ENCODE measurements around the gene GYPC. TPM values are rescaled to one million over a fixed set of nuclear protein-coding genes. Genes with fewer than 3 reads are reported as not detected.

Gene GYPC, protein sequence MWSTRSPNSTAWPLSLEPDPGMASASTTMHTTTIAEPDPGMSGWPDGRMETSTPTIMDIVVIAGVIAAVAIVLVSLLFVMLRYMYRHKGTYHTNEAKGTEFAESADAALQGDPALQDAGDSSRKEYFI
- total RNA-seq (2021), result 21.9 to 28.1 TPM (median 23.9 TPM) in 3 replicates
- percentile 55 among the genes with signal in this experiment for Bru-seq, nascent RNA
- long read RNA-seq, experiment 1, transcript GYPC-201 (4 exons, 1,246 nt), result major isoform, 31 of 45 reads
- long read RNA-seq, experiment 1, transcript GYPC-203 (3 exons, 932 nt), result minor isoform, 11 of 45 reads
- long read RNA-seq, experiment 1, partial matches to known transcripts, result 1 of 45 reads
- long read RNA-seq, experiment 1, other reads (novel, unspliced or antisense), result 2 of 45 reads
- long read RNA-seq, experiment 2, transcript GYPC-203 (3 exons, 932 nt), result minor isoform, 7 of 46 reads
- long read RNA-seq, experiment 2, transcript GYPC-201 (4 exons, 1,246 nt), result major isoform, 32 of 46 reads
- long read RNA-seq, experiment 2, partial matches to known transcripts, result 5 of 46 reads
- long read RNA-seq, experiment 2, other reads (novel, unspliced or antisense), result 2 of 46 reads
- long read RNA-seq, experiment 3, transcript GYPC-201 (4 exons, 1,246 nt), result major isoform, 24 of 39 reads
- long read RNA-seq, experiment 3, transcript GYPC-203 (3 exons, 932 nt), result minor isoform, 12 of 39 reads
- long read RNA-seq, experiment 3, partial matches to known transcripts, result 2 of 39 reads
- long read RNA-seq, experiment 3, other reads (novel, unspliced or antisense), result 1 of 39 reads

DNA sequence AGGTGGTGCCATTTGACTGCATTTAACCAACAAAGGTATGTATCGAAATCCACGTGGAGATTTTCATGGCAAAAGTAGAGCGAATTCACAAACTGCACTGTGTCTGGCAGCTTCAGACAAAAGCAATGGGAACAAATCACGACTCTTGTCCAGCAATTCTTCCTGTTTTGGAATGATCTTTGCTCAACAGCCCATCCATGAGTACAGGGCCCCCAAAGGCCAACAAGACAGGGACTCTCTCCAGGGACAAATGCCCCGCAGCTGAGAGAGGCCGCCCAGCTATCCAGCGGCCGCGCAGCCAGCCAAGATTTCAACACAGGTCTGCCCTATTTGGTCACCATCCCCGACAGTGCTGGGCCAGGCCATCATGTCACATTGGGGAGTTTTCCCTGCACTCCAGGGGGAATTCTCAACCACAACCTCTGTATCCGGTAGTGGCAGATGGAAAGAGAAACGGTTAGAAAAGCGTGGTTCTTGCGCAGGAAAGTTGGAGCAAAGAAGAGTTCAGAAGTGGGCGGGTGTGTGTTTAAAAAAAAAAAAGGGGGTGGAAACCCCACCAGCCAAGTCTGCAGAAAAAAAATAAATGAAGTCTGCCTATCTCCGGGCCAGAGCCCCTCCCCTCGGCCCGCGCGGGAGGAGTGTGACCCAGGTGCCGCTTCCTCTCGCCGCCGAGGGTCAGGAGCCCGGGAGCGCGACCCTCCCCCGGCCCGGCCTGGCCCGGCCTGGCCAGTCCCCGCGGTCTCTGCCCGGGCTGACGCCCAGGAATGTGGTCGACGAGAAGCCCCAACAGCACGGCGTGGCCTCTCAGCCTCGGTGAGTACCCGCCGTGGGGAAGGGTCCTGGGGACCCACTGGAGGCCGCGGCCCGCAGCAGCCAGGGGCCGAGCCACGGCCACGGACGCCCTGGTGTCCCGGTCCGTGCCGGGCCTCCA lies at the start of gene GYPC:
TSS of gene GYPC (plus strand) at position 659 of the 931 bp plus-strand sequence. CDS start at position 765, 106 bp downstream.
- peak; percentile 59 for DNase-seq (ENCODE audit: low spot score)
- Mint-ChIP-seq H3K27ac (peak within 1 kb of the TSS; percentile 94), H3K27me3 (ENCODE audit: low read depth) (peaks cover 19% of the 10 kb centered on the region), H3K4me1 (peaks cover 39% of the 10 kb centered on the region), H3K4me3 (peak within 1 kb of the TSS; percentile 95), H3K36me3 (no peaks in the 10 kb centered on the region), H3K9me3 (peaks cover 8% of the 10 kb centered on the region)
- POLR2A ChIA-PET, result no interaction called here
- peak; percentile 56 for ATAC-seq
- CTCF ChIA-PET, result interaction anchor here (0.9 to 1.0 kb wide), 2 partner anchors 12 to 13 kb away, joined by 3 to 4 read pairs; no protein-coding TSS in a partner anchor
- TF ChIP-seq, protein P1, sequence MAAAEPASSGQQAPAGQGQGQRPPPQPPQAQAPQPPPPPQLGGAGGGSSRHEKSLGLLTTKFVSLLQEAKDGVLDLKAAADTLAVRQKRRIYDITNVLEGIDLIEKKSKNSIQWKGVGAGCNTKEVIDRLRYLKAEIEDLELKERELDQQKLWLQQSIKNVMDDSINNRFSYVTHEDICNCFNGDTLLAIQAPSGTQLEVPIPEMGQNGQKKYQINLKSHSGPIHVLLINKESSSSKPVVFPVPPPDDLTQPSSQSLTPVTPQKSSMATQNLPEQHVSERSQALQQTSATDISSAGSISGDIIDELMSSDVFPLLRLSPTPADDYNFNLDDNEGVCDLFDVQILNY (CRISPR knock-in tag; IDR thresholded peaks at IDR 0.05), result 0 out of 2 replicates have a peak, but pooled peaks have one; percentile 23
- TF ChIP-seq, protein P2, sequence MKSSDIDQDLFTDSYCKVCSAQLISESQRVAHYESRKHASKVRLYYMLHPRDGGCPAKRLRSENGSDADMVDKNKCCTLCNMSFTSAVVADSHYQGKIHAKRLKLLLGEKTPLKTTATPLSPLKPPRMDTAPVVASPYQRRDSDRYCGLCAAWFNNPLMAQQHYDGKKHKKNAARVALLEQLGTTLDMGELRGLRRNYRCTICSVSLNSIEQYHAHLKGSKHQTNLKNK (CRISPR knock-in tag; IDR thresholded peaks at IDR 0.05), result no peak
- TF ChIP-seq KAT7 (CRISPR knock-in tag; IDR thresholded peaks at IDR 0.05; ENCODE audit: borderline replicate concordance) (0 out of 2 replicates have a peak, but pooled peaks have one; percentile 27), ZNF219 (CRISPR knock-in tag; IDR thresholded peaks at IDR 0.05; ENCODE audit: borderline replicate concordance) (no peak), JUN (CRISPR knock-in tag; IDR thresholded peaks at IDR 0.05) (peak; percentile 59; the same call in 1 of the 2 replicates), ZSCAN18 (CRISPR knock-in tag; IDR thresholded peaks at IDR 0.05) (no peak), NR3C1 (CRISPR knock-in tag; conservative IDR thresholded peaks at IDR 0.05; ENCODE audit: low read depth) (no peak), ARID4B (CRISPR knock-in tag; IDR thresholded peaks at IDR 0.05; ENCODE audit: borderline replicate concordance) (peak; percentile 70; the same call in 1 of the 2 replicates), ERG (CRISPR knock-in tag; IDR thresholded peaks at IDR 0.05) (no peak), ZNF425 (CRISPR knock-in tag; conservative IDR thresholded peaks at IDR 0.05) (no peak), EMX1 (CRISPR knock-in tag; IDR thresholded peaks at IDR 0.05) (no peak)
- TF ChIP-seq, protein P3, sequence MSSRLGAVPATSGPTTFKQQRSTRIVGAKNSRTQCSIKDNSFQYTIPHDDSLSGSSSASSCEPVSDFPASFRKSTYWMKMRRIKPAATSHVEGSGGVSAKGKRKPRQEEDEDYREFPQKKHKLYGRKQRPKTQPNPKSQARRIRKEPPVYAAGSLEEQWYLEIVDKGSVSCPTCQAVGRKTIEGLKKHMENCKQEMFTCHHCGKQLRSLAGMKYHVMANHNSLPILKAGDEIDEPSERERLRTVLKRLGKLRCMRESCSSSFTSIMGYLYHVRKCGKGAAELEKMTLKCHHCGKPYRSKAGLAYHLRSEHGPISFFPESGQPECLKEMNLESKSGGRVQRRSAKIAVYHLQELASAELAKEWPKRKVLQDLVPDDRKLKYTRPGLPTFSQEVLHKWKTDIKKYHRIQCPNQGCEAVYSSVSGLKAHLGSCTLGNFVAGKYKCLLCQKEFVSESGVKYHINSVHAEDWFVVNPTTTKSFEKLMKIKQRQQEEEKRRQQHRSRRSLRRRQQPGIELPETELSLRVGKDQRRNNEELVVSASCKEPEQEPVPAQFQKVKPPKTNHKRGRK (CRISPR knock-in tag; IDR thresholded peaks at IDR 0.05; ENCODE audit: borderline replicate concordance), result no peak
- TF ChIP-seq, protein P4, sequence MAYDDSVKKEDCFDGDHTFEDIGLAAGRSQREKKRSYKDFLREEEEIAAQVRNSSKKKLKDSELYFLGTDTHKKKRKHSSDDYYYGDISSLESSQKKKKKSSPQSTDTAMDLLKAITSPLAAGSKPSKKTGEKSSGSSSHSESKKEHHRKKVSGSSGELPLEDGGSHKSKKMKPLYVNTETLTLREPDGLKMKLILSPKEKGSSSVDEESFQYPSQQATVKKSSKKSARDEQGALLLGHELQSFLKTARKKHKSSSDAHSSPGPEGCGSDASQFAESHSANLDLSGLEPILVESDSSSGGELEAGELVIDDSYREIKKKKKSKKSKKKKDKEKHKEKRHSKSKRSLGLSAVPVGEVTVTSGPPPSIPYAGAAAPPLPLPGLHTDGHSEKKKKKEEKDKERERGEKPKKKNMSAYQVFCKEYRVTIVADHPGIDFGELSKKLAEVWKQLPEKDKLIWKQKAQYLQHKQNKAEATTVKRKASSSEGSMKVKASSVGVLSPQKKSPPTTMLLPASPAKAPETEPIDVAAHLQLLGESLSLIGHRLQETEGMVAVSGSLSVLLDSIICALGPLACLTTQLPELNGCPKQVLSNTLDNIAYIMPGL (CRISPR knock-in tag; IDR thresholded peaks at IDR 0.05), result 0 out of 2 replicates have a peak, but pooled peaks have one; percentile 61
- TF ChIP-seq, protein P5, sequence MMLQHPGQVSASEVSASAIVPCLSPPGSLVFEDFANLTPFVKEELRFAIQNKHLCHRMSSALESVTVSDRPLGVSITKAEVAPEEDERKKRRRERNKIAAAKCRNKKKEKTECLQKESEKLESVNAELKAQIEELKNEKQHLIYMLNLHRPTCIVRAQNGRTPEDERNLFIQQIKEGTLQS (CRISPR knock-in tag; conservative IDR thresholded peaks at IDR 0.05), result no peak
